ENCODE data around the gene LIMS3. TPM values are rescaled to one million over a fixed set of nuclear protein-coding genes. Genes with fewer than 3 reads are reported as not detected.
"Not testable (repeated sequence)": the region's sequence is repeated elsewhere in the genome, so short reads cannot be mapped to it uniquely, and the experiment has no call there.

LIMS3 gene
- total and polyA plus RNA-seq, 2 of the 13 experiments (the other 11 are each of a cell fraction or from before 2014, with no cell fraction given), result 0.69 to 2.2 TPM

DNA sequence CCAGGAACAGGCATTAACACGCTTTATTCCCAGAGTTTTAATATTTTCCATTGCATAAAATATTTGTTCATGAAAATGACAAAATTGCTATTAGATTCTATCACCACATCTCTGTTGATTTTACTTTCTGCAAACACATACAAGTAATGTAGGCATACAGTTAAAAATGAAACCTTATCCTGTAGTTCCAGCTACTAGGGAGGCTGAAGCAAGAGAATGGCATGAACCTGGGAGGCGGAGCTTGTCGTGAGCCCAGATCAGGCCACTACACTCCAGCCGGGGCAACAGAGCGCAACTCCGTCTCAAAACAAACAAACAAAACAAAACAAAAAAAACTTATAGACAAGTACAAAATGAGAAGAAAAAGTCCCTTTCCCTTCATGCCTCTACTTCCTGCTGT, 38.0 kb downstream of the LIMS3 start:
- BruUV-seq (replicated peaks); H3K9ac ChIP-seq (ENCODE audit: insufficient read depth, low read depth, low read length); CTCF ChIA-PET (ENCODE audit: low intra/inter-chr PET ratio, low total read pairs); H3K36me3 ChIP-seq (replicated peaks in 1 of 2; ENCODE audit: control insufficient read depth in 1 of 2, insufficient read depth in 2 of 2, low read length in 2 of 2); H3K27me3 ChIP-seq (ENCODE audit: control insufficient read depth in 1 of 2, insufficient read depth in 2 of 2, low read length in 2 of 2); H3K9me3 ChIP-seq (ENCODE audit: low read length); POLR2A ChIA-PET; intact Hi-C loops (cut with micrococcal nuclease; ENCODE audit: unreplicated experiment); H3K79me2 ChIP-seq (ENCODE audit: insufficient read depth, low read length); H3K4me3 ChIP-seq (replicated peaks in 1 of 3; ENCODE audit: insufficient read depth in 1 of 3, low read depth in 2 of 3, low read length in 3 of 3); H3K4me1 ChIP-seq (ENCODE audit: insufficient read depth, low read length); DNase-seq (ENCODE audit: low spot score); H3K27ac ChIP-seq (ENCODE audit: extremely low read length, insufficient read depth, low read length); H4K20me1 ChIP-seq (ENCODE audit: insufficient read depth, low read length); H2AFZ ChIP-seq (ENCODE audit: low read length); FAIRE-seq; ATAC-seq; H3K4me2 ChIP-seq (ENCODE audit: low read depth, low read length); in situ Hi-C loops (cut with HindIII; ENCODE audit: extremely low pct_ligation_motif_present, low pct_unique_long_range_greater_than_20kb): not testable (repeated sequence)
- WGBS (ENCODE audit: low lambda C conversion rate), result no CpG with 5 or more reads among the region's 6 CpGs

DNA sequence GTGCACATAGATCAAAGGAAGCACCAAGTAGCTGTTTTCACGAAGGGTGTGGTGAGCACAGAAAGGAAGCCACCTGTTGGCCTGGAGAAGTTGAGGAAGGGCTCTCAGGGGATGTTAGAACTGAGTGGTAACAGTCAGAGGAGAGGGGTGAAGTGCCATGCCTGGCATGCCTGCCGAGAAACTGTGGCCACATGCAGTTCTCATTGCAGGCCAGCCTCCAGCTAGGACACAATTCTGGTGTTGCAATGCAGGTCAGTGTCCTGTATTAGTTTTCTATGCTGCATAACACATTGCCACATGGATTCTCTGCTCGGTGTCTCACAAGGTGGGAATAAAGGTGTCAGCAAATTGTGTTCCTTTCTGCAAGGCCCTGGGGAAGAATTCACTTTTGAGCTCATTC, 46.9 kb downstream of the LIMS3 start:
- H3K9me3 ChIP-seq (ENCODE audit: low read length); POLR2A ChIA-PET; H3K27ac ChIP-seq (ENCODE audit: extremely low read length, insufficient read depth, low read length); H4K20me1 ChIP-seq (ENCODE audit: insufficient read depth, low read length); intact Hi-C loops (cut with micrococcal nuclease; ENCODE audit: unreplicated experiment); H3K9ac ChIP-seq (ENCODE audit: insufficient read depth, low read depth, low read length); CTCF ChIA-PET (ENCODE audit: low intra/inter-chr PET ratio, low total read pairs); FAIRE-seq; ATAC-seq; H3K4me3 ChIP-seq (replicated peaks in 1 of 3; ENCODE audit: insufficient read depth in 1 of 3, low read depth in 2 of 3, low read length in 3 of 3); H3K27me3 ChIP-seq (ENCODE audit: control insufficient read depth in 1 of 2, insufficient read depth in 2 of 2, low read length in 2 of 2); H3K4me2 ChIP-seq (ENCODE audit: low read depth, low read length); BruUV-seq (replicated peaks); DNase-seq (ENCODE audit: low spot score); H3K36me3 ChIP-seq (replicated peaks in 1 of 2; ENCODE audit: control insufficient read depth in 1 of 2, insufficient read depth in 2 of 2, low read length in 2 of 2); H3K4me1 ChIP-seq (ENCODE audit: insufficient read depth, low read length); H2AFZ ChIP-seq (ENCODE audit: low read length); H3K79me2 ChIP-seq (ENCODE audit: insufficient read depth, low read length); in situ Hi-C loops (cut with HindIII; ENCODE audit: extremely low pct_ligation_motif_present, low pct_unique_long_range_greater_than_20kb): not testable (repeated sequence)
- no CpG with 5 or more reads among the region's 3 CpGs for WGBS (ENCODE audit: low lambda C conversion rate)

DNA sequence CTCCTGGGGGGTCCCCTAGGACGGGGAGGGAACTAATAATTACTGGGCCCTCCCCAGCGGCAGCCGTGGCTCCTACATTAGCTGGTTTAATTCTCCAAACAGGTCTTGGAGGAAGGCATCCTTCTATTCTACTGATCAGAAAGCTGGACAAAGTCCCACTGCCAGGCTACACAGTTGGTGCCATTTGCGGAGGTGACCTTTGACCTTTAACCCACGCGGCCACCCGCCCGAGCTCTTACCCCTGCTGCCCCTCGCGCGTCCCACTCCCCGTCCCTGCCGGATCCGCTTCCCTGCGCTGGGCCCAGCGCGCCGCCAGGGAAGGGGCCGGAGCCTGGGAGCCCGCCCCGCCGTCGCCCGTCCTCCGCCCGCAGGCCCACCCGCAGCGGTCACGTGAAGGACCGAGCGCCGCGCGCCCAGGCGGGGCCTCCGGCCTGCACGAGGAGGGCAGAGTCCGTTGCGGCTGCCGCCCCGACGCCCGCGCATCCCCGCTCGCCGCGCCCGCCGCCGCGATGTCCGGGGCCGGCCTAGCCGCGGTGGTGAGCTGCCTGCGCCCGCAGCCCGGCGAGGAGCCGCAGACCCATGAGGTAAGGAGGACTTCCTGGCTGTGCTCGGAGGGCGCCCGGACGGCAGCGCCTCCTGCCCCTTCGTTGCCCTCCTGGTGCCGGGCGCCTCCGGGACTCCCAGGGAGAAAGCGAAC, 48.9 kb downstream of the LIMS3 start:
- H3K36me3 ChIP-seq (replicated peaks in 1 of 2; ENCODE audit: control insufficient read depth in 1 of 2, insufficient read depth in 2 of 2, low read length in 2 of 2); BruUV-seq (replicated peaks); DNase-seq (ENCODE audit: low spot score); H3K4me1 ChIP-seq (ENCODE audit: insufficient read depth, low read length); FAIRE-seq; intact Hi-C loops (cut with micrococcal nuclease; ENCODE audit: unreplicated experiment); POLR2A ChIA-PET; H3K79me2 ChIP-seq (ENCODE audit: insufficient read depth, low read length); H3K4me2 ChIP-seq (ENCODE audit: low read depth, low read length); CTCF ChIA-PET (ENCODE audit: low intra/inter-chr PET ratio, low total read pairs); ATAC-seq; in situ Hi-C loops (cut with HindIII; ENCODE audit: extremely low pct_ligation_motif_present, low pct_unique_long_range_greater_than_20kb); H2AFZ ChIP-seq (ENCODE audit: low read length); H3K4me3 ChIP-seq (replicated peaks in 1 of 3; ENCODE audit: insufficient read depth in 1 of 3, low read depth in 2 of 3, low read length in 3 of 3); H3K27me3 ChIP-seq (ENCODE audit: control insufficient read depth in 1 of 2, insufficient read depth in 2 of 2, low read length in 2 of 2); H3K9me3 ChIP-seq (ENCODE audit: low read length); H3K27ac ChIP-seq (ENCODE audit: extremely low read length, insufficient read depth, low read length); H4K20me1 ChIP-seq (ENCODE audit: insufficient read depth, low read length); H3K9ac ChIP-seq (ENCODE audit: insufficient read depth, low read depth, low read length): not testable (repeated sequence)
- no CpG with 5 or more reads among the region's 71 CpGs for whole genome bisulfite sequencing (ENCODE audit: low lambda C conversion rate)

DNA sequence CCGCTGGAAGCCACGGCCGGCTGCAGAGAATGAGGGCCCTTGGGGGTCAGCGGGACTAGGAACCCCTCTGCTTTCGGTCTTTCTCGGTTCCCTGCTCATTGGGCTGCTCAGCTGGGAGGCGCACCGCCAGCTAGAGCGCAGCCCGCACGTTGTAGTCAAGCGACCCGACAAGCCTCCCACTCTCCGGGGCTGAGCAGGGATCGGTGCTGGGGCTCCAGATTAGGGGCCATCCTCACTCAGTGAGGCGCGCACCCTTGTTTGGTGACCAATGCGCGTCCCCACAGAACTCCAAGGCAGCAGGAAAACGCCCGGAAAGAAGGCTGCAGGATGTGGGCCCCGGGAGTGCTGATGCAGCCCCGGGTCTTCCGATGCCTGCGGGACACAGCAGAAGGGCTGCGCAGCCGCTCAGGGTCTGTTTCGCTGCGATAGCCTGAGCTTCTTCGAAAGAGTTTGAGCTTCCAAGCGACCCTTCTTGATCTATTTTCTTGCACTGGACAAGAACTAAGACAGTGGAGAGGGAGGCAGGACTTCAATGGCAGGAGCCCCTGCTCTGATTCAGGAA, 49.6 kb downstream of the LIMS3 start:
- H3K27ac ChIP-seq (ENCODE audit: extremely low read length, insufficient read depth, low read length); in situ Hi-C loops (cut with HindIII; ENCODE audit: extremely low pct_ligation_motif_present, low pct_unique_long_range_greater_than_20kb); H3K9ac ChIP-seq (ENCODE audit: insufficient read depth, low read depth, low read length); H3K4me1 ChIP-seq (ENCODE audit: insufficient read depth, low read length); FAIRE-seq; CTCF ChIA-PET (ENCODE audit: low intra/inter-chr PET ratio, low total read pairs); H3K9me3 ChIP-seq (ENCODE audit: low read length); ATAC-seq; H3K36me3 ChIP-seq (replicated peaks in 1 of 2; ENCODE audit: control insufficient read depth in 1 of 2, insufficient read depth in 2 of 2, low read length in 2 of 2); POLR2A ChIA-PET; intact Hi-C loops (cut with micrococcal nuclease; ENCODE audit: unreplicated experiment); DNase-seq (ENCODE audit: low spot score); H3K4me3 ChIP-seq (replicated peaks in 1 of 3; ENCODE audit: insufficient read depth in 1 of 3, low read depth in 2 of 3, low read length in 3 of 3); H3K4me2 ChIP-seq (ENCODE audit: low read depth, low read length); H2AFZ ChIP-seq (ENCODE audit: low read length); H3K27me3 ChIP-seq (ENCODE audit: control insufficient read depth in 1 of 2, insufficient read depth in 2 of 2, low read length in 2 of 2); H4K20me1 ChIP-seq (ENCODE audit: insufficient read depth, low read length); H3K79me2 ChIP-seq (ENCODE audit: insufficient read depth, low read length); BruUV-seq (replicated peaks): not testable (repeated sequence)
- no CpG with 5 or more reads among the region's 31 CpGs for whole genome bisulfite sequencing (ENCODE audit: low lambda C conversion rate)

All from HepG2 (cell line).